Measurements from ENCODE around the gene CTAGE15.
"Not testable (repeated sequence)": the region's sequence is repeated elsewhere in the genome, so short reads cannot be mapped to it uniquely, and the experiment has no call there.

Gene CTAGE15, protein sequence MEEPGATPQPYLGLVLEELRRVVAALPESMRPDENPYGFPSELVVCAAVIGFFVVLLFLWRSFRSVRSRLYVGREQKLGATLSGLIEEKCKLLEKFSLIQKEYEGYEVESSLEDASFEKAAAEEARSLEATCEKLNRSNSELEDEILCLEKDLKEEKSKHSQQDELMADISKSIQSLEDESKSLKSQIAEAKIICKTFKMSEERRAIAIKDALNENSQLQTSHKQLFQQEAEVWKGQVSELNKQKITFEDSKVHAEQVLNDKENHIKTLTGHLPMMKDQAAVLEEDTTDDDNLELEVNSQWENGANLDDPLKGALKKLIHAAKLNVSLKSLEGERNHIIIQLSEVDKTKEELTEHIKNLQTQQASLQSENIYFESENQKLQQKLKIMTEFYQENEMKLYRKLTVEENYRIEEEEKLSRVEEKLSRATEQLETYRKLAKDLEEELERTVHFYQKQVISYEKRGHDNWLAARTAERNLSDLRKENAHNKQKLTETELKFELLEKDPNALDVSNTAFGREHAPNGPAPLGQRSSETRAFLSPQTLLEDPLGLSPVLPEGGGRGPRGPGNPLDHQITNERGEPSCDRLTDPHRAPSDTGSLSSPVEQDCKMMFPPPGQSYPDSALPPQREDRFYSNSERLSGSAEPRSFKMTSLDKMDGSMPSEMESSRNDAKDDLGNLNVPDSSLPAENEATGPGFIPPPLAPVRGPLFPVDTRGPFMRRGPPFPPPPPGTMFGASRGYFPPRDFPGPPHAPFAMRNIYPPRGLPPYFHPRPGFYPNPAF

DNA sequence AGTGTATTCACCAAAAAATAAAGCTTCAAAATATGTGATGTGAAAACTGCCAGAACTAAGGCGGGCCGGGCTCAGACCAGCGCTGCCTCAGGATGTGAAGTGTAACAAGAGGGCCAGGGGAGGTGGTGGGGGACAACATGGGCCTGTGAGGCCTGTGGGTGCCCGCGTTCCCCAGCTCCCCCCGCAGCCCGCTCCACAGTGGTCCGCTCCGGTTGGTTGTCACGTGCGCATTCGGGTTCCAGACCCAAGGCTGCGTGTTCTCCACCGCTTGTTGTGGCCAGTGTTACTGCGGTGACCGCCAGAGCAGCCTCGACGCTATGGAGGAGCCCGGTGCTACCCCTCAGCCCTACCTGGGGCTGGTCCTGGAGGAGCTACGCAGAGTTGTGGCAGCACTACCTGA is at the start of gene CTAGE15:
Gene CTAGE15, plus strand, starts transcription at position 301 of the 400 bp plus-strand sequence. Its CDS starts 17 bp downstream, at position 318.
- not testable (repeated sequence) for DNase-seq (ENCODE audit: low spot score)

DNA sequence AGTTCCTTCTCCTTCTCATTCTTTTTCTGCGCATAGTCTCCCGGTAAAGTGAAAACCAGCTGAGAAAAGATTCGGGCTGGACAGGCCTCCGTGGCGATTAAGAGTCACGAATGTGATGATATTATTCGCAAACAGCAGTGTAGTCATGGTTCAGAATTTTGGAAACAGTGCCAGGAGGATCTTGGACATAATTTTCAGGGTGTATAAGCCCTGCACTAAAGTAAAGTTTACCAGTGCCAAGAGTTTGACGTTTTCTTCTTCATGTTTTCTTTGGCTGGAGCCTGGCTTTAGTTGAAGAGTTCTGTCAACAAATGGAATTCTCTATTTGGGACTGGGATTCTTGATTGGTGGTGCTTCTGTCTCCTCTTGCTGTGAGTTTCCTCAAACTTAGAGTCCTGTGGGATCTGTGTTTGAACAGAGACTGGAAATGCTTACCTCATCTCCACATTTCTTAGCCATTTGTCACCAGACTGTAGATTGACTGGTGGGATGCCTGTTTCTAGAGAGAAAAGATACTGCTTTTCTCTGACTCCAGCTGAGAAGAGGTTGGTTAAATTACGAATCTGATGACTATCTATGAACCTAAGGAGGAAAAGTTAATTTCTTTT is 49.2 kb upstream of the CTAGE15 start:
- DNase-seq (ENCODE audit: low spot score): not testable (repeated sequence)

DNA sequence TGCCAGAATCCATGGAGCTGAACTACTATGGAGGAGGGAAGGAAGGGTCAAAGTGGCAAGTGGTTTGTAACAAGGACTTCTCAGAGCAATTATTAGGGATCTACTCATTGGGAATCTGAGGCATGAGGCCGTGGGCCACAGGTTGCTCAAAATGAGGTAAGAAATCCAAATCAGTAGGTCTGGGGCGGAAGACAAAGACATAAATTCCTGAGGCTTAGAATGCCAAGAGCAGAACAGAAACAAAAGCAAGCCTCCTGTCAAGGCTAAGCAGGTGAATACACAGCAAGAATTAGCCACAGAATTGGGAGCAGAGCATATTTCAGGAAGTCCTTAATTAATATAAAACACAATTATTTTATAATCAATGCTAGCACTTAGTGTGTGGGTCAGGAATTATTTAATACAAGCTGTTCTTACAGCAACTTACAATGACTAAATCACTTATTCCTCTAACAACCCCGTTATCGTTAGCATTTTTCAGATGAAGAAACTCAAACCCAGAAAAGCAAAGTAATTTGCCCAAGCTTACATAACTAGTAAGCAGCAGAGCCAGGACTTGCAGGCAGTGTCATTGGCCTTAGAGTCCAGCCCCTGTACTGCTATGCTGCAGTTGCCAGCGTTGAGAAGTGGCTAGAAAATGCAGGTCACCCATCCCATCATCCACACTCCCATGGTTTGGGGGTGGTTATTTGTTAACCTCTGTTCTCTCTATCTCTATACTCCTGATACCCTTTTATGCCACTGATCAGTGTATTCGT is 40.3 kb upstream of the CTAGE15 start:
- DNase-seq (ENCODE audit: low spot score): not testable (repeated sequence)

DNA sequence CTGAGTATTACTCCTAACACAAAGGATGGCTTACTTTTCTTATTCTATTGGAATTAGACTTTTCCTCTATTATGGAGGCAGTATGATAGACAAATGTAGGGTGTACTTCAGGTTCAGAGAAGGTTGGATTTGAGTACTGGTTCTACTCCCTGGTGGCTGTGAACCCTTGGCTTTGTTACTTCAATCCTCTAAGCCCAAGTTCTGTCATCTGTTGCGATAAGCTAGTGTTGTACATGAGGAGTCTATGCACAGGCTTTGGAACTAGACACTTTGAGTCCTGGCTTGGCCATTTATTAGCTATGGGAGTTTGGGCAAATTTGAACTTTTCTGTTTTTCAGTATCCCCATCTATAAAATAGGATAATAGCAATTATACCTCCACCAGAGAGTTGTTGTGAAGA is 39.7 kb upstream of the CTAGE15 start:
- not testable (repeated sequence) for DNase-seq (ENCODE audit: low spot score)

DNA sequence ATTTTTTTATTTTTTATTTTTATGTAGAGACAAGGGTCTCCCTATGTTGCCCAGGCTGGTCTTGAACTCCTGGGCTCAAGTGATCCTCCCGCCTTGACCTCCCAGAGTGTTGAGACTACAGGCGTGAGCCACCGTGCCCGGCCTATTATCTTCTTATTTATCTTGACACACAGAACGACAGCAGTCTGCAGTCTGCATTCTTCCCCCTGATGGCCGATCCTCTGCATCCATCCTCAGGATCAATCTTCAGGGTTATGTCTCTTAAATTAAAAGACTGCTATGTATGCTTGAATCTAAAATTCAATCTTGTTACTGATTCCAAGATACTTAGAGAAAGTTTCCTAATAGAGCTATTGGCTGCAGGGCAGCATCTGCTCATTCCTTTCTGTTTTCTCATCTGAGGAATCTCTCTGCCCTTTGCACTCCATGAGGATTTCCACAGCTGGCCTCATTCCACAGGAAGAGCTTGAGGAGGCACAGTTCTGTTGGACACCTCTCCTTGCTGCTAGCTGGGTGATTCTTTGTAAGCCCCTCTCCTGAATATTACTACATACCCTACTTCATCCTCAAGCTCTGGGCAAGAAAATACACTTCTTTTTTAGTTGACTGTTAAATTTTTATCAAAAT is 38.3 kb upstream of the CTAGE15 start:
- DNase-seq (ENCODE audit: low spot score): not testable (repeated sequence)

DNA sequence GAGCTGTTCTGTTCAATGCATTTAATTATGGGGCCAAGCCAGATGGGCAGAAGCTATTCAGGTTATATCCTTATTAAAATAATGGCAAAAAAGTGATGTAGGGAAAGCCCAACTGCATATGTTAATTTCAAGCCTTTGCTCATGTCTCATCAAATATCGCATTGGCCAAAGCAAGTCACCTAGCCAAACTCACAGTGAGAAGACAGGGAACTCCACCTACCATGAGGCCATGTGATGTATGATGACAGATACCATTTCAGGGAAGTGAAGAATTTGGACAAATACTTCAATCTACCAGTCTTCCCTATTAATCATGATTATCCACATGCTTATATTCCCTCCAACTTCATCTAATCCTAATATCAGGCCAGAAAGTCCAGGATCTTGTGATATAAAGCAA is 35.2 kb upstream of the CTAGE15 start:
- DNase-seq (ENCODE audit: low spot score): not testable (repeated sequence)

DNA sequence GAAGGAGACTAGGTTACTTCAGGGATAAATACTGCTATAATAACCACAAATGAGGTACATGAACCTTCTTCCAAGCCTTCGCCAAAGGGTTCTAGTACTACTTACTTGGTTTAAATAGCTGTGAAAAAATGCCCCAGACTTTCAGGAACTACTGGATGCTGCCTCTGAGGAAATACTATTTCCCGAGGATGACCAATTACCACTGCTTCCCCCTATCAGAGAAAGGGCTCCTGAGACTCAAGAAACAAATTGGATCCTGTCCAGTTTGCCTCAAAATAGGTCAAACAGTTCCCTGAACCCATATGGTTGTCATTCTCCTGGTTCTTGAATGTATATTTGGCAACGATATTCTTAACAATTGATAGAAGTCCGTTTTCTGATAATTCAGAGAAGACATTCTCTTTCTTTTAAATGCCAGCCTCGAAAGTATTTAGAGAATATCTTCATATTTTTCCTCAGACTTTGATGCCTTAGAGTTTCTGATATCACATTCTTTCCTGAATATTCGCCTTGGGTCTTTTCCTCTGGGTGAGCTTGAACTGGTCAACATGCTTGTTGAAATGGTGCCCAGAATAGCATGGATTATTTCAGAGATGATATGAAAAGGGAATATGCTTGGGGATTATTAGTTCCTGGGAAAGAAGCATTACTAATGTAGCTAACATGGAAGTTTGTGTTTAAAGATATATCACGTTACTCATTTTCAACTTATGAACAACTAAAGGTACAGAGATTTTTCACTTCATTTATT is 28.1 kb upstream of the CTAGE15 start:
- DNase-seq (ENCODE audit: low spot score): not testable (repeated sequence)

DNA sequence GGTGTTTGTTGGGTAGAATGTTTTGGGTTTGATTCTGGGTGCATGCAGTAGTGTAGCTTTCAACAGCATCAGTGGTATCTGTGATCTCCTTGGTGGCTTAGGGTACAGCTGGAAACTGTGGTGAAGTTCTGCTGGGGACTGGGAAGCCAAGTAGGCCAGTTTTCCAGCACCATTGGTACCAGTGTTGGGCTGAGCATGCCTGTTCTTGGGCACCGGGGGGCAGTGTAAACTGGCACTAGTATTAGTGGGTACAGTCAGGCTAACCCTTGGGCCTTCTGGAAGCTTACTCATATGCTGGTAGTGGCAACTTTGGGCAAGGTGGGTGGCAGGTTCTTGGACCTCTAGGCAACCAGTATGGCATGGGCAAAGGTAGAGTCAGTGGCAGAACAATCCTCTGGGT is 15.6 kb upstream of the CTAGE15 start:
- not testable (repeated sequence) for DNase-seq (ENCODE audit: low spot score)

DNA sequence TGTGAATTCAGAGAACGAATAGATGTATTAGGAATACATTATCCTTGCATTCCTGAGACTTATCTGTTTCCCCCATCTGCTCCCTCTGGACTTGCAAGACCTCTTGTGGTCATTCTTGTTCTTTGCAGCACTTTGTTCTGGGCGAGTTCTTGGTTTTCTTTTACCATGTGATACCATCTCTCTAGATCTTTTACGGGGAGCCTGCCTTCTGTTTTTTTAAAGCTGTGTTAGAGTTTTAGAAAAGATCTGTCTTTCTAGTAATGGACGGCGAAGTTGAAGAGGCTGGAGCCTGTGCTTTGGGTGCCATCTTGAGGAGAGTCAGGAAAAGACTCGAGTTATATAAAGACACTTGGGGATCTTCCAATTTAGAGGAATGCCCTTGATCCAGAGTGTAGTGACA is 8.3 kb upstream of the CTAGE15 start:
- DNase-seq (ENCODE audit: low spot score): not testable (repeated sequence)

DNA sequence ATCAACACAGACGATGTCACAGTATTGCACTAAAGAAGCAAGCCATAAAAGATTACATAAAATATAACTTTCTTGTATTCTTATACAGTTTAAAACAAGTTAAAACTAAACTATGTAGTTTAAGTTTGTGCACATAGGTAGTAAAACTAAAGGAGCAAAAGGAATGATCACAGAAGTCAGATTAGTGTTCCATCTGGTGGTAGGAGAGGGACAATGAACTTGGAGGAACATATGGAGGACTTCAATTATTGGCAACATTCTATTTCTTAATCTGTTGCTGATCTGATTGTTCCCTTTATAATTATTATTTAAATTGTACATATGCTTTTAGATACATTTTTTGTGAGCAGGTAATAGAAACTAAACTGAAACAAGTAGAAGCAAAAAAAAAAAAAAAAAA is 5.6 kb upstream of the CTAGE15 start:
- DNase-seq (ENCODE audit: low spot score): not testable (repeated sequence)

DNA sequence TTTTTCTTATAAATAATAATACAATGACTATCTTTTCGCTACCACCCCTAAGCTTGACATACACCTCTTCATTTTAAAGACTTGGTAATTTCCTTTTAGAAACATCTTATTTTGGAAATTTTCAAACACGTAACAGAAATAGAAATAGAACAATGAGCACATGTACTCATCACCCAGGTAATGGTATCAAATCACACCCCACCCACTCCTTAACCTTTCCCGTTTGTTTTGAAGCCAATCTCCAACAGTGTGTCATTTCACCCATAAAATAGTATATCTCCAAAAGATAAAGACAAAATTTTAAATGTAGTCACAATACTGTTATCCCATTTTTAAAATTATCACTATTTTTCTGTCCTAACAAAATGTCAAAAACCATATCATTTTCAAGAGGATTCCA is 16.6 kb downstream of the CTAGE15 start:
- DNase-seq (ENCODE audit: low spot score): not testable (repeated sequence)

DNA sequence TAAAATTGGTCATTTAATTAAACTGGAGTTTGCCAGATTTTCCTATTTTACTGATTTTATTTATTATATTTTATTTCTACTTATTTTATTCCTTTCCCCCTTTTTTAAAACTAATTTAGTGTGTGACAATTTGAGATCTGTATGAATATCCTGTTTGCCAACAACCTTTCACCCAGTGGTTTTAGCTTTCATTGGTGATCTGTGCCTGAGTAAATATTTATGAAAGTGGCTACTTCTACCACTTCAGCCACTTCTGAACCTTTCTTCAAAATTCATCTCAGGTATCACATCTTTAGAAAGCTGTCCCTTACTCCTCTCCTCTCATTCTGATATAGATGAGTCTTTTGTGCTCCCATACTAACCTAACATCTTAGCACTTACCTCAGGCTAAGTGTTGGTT is 18.3 kb downstream of the CTAGE15 start:
- not testable (repeated sequence) for DNase-seq (ENCODE audit: low spot score)

DNA sequence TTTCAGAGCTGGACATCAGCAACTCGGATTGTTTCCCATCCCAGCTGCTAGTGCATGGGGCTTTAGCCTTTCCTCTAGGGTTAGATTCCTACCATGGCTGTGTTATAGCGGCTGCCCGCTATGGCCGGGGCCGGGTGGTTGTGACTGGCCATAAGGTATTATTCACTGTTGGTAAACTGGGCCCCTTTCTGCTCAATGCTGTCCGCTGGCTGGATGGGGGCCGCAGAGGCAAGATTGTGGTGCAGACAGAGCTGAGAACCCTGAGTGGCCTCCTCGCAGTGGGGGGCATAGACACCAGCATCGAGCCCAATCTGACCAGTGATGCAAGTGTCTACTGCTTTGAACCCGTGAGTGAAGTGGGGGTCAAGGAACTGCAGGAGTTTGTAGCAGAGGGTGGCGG is 26.5 kb downstream of the CTAGE15 start:
- DNase-seq (ENCODE audit: low spot score): not testable (repeated sequence)

DNA sequence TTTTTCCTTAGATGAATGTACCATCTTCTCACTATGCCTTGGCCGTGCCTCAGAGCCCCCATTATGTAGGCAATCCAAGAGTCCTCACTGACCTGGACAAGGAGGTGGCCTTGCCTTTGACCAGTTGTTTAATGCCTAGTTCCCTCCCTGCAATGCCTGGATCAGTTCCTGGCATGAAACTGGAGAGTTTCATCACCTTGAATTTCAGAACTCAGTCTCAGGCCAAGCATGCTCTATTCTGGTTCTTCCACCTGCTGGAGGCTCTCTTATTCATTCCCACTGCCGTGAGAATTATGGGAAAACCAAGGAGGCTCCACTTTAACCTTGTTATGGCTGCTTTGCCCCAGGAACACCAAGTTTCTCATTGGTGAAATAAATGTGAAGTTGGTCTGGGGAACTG is 31.9 kb downstream of the CTAGE15 start:
- not testable (repeated sequence) for DNase-seq (ENCODE audit: low spot score)

DNA sequence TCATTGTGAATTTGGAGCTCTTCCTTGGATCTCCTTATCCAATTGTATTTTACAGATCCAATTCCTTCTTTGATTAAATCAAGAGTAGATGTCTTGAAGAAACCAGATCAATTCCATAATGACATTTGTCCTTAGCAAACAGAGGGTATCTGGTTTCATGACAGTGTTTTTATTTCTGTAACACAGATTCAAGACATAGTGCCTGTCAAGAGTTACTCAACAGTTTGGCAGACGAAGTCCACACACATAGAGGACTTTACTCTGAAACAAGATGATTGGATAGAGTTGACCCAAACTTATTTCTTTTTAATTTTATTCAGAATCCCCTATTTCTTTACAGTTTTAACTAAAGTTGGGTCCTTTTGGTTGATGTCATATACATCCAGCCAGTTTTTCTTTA is 34.5 kb downstream of the CTAGE15 start:
- not testable (repeated sequence) for DNase-seq (ENCODE audit: low spot score)

DNA sequence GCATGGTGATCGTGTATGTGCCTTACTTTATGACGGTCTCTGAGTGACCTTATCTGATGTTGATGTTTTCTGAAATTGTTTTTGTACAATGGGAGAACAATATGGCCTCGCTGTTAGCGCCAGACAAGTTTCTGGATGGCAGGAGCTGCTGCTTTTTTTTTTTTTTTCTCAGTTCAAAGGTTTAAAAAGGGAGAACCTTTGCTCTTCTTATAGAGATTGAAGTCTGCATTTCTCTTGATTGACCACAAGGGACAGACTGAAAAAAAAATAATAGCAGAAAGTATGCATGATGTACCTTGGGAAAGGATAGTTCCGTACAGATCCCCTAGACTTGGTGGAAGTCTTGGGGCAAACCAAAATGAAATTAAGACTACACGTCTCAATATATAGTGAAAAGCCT is 43.9 kb downstream of the CTAGE15 start:
- DNase-seq (ENCODE audit: low spot score): not testable (repeated sequence)

DNA sequence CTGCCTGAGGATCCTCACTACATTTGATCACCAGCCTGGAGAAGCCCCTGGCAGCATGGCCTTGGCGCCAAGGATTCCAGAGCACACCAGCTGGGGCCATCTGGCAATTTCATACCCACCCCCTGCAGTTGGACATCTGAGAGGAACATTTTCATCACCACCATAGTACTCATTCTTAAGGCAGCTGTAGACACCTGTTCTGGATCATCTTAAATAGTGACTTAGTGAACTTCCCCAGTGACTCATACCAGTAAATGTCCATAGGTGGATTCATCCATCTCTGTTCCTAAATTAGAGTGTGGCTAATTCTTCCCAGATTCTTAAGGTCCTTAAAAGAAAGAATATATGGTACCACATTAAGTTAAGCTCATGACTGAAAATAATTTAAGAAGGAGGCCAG is 45.6 kb downstream of the CTAGE15 start:
- DNase-seq (ENCODE audit: low spot score): not testable (repeated sequence)

DNA sequence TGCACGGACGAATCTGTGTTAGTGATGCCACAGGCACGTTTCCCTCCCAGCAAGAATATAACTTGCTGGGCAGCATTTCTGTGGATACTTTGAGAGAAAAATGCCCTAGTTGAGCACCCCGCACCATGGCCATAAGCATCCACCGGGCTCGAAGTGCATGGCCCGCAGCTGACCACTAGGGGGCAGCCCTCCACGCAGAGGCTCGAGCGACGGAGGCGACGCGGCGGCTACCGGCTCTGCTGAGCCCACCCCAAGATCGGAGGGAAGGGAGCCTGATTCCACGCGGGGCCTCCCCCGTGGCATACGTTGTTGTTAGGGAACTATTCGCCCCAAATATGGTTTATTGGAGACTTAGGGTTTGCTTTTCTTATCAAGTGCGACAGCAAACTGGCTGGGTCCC is 48.5 kb downstream of the CTAGE15 start:
- DNase-seq (ENCODE audit: low spot score): not testable (repeated sequence)

DNA sequence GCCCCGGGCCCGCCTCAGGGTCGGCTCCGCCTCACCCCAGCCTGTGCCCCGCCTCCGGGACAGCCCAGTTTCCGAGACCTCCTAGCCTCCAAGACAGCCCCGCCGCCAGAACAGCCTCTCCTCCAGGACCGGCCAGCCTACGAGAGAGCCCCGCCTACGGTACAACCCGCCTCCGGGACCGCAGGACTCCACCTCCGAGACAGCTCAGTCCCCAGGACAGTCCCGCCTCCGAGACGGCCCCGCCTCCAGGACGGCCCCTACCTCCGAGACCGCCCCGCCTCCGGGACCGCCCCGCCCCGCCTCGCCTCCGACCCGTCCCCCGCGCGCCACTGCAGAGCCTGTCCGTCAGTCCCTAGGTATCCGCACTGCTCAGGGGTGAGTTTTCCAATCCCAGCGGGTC is 49.0 kb downstream of the CTAGE15 start, which contains the start of gene TCAF2:
Gene TCAF2, plus strand, starts transcription at position 329 of the 400 bp plus-strand sequence.
- not testable (repeated sequence) for DNase-seq (ENCODE audit: low spot score)

DNA sequence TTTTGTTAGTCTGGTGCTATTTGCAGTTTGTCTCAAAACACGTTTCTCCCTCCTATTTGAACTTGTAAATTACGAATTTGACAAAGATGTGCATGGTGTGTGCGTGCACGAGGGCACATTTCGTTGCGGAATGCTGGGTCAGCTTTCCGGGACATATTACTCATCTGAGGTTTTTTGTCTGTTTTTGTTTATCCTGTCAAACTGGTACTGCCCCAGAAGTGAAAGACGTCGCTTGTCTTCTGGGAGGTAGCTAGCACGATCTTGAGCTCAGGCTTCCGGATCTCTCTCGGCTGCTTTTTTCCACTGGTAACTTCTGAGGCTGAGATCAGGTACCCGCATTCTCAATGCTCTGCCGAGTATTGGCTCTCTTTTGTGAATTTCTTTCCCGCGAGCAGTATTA is 49.6 kb downstream of the CTAGE15 start:
- not testable (repeated sequence) for DNase-seq (ENCODE audit: low spot score)

All from hepatic stellate cell (primary cell).